DND-41 (cell line): ENCODE data around the gene NRF1.

Source experiments
- CTCF ChIP-seq: IDR thresholded peaks from 2 replicates; pipeline ENCODE4 v1.5.1; 2012; ENCODE audit warnings: borderline replicate concordance, low read length, moderate library complexity, mild to moderate bottlenecking; ENCODE audit not compliant: poor library complexity, severe bottlenecking; ENCODE audit errors: extremely low read depth
- EZH2 ChIP-seq: IDR thresholded peaks from 3 replicates; pipeline ENCODE4 v1.6.1; 2012; ENCODE audit warnings: borderline replicate concordance, low read depth, mild to moderate bottlenecking, moderate library complexity, low read length, inconsistent platforms; ENCODE audit not compliant: severe bottlenecking

- no peak for TF ChIP-seq CTCF
- TF ChIP-seq EZH2 = no peak
These were observed 113.3 kb downstream of the NRF1 start for GRCh38 chr7:129724796-129725195.
